Calu3 (cell line): ENCODE data around the gene KIAA0825. TPM values are rescaled to one million over a fixed set of nuclear protein-coding genes. Genes with fewer than 3 reads are reported as not detected.
"Not testable (repeated sequence)": the region's sequence is repeated elsewhere in the genome, so short reads cannot be mapped to it uniquely, and the experiment has no call there.

Experiments
- BruUV-seq: library from RNA; stranded (reverse); fragments of 400-500 nt; replicated peaks from 2 replicates; lab custom pipeline; 2021; lab: Mats Ljungman, UMichigan
- CTCF ChIA-PET: fragments of 300-600 bp; sonication (Branson Sonifier 250); formaldehyde crosslinking; loops from one replicate; lab custom pipeline; 2022; ENCODE audit warnings: antibody characterized with exemption; lab: Charles Lee
- DNase-seq: peaks from one replicate; pipeline ENCODE4 v3.0.0; 2022
- H3K27ac Mint-ChIP-seq: one replicate; pipeline ENCODE4 v1.8.0; 2022; ENCODE audit warnings: mixed read lengths; ENCODE audit not compliant: unreplicated experiment
- H3K27me3 Mint-ChIP-seq: one replicate; pipeline ENCODE4 v1.8.0; 2022; ENCODE audit warnings: mixed read lengths; ENCODE audit not compliant: unreplicated experiment
- H3K36me3 Mint-ChIP-seq: one replicate; pipeline ENCODE4 v1.8.0; 2022; ENCODE audit warnings: mild to moderate bottlenecking, moderate library complexity, mixed read lengths; ENCODE audit not compliant: insufficient read depth, unreplicated experiment
- H3K4me1 Mint-ChIP-seq: one replicate; pipeline ENCODE4 v1.8.0; 2022; ENCODE audit warnings: mild to moderate bottlenecking, low read depth, mixed read lengths; ENCODE audit not compliant: unreplicated experiment
- H3K4me3 Mint-ChIP-seq: one replicate; pipeline ENCODE4 v1.8.0; 2022; ENCODE audit warnings: mild to moderate bottlenecking, low read depth, moderate library complexity, mixed read lengths; ENCODE audit not compliant: unreplicated experiment
- H3K9me3 Mint-ChIP-seq: one replicate; pipeline ENCODE4 v1.8.0; 2022; ENCODE audit warnings: low read depth, mixed read lengths; ENCODE audit not compliant: unreplicated experiment
- intact Hi-C: fragments of 100-400 bp; cut with micrococcal nuclease; formaldehyde crosslinking; loops from one replicate; pipeline ENCODE4 v1.10.0; 2022; ENCODE audit not compliant: unreplicated experiment
- total RNA-seq: library from RNA; stranded (reverse); gene quantifications from 2 replicates; pipeline ENCODE4 v1.2.3, GENCODE V29; 2022
- TF ChIP-seq, protein P1 (sequence below): fragments of 200-600 bp; IDR thresholded peaks from one replicate; pipeline ENCODE4 v1.8.0; 2022; ENCODE audit warnings: antibody characterized with exemption; ENCODE audit not compliant: unreplicated experiment

KIAA0825 gene
- total RNA-seq, 1 experiment from 2014 or later = 1.9 TPM

GRCh38 chr5:94125107-94125506 lies 493.3 kb downstream of the KIAA0825 start:
- Mint-ChIP-seq H3K4me1 (no peaks in the 10 kb centered on the region), H3K4me3 (no peak overlapping the region), H3K9me3 (peaks cover 3% of the 10 kb centered on the region), H3K27ac (no peak overlapping the region), H3K36me3 (no peaks in the 10 kb centered on the region), H3K27me3 (no peaks in the 10 kb centered on the region)
- TF ChIP-seq, protein P1, sequence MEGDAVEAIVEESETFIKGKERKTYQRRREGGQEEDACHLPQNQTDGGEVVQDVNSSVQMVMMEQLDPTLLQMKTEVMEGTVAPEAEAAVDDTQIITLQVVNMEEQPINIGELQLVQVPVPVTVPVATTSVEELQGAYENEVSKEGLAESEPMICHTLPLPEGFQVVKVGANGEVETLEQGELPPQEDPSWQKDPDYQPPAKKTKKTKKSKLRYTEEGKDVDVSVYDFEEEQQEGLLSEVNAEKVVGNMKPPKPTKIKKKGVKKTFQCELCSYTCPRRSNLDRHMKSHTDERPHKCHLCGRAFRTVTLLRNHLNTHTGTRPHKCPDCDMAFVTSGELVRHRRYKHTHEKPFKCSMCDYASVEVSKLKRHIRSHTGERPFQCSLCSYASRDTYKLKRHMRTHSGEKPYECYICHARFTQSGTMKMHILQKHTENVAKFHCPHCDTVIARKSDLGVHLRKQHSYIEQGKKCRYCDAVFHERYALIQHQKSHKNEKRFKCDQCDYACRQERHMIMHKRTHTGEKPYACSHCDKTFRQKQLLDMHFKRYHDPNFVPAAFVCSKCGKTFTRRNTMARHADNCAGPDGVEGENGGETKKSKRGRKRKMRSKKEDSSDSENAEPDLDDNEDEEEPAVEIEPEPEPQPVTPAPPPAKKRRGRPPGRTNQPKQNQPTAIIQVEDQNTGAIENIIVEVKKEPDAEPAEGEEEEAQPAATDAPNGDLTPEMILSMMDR = no peak
- intact Hi-C loops = no loop called here
- BruUV-seq = no TSS peak
- CTCF ChIA-PET = no interaction called here
- DNase-seq = no peak

GRCh38 chr5:94116317-94116716 lies 502.1 kb downstream of the KIAA0825 start:
- H3K36me3 Mint-ChIP-seq, H3K9me3 Mint-ChIP-seq, H3K4me3 Mint-ChIP-seq, DNase-seq, BruUV-seq, H3K27me3 Mint-ChIP-seq, H3K27ac Mint-ChIP-seq, CTCF ChIA-PET, H3K4me1 Mint-ChIP-seq: not testable (repeated sequence)
- intact Hi-C loops = loop anchor here (10.0 kb wide), 1 partner anchor 532 kb away; the partner anchor contains the start of genes NR2F1 and NR2F1-AS1

GRCh38 chr5:94113087-94113486 lies 505.3 kb downstream of the KIAA0825 start:
- Mint-ChIP-seq H3K4me1 (peaks cover 22% of the 10 kb centered on the region), H3K9me3 (peaks cover 2% of the 10 kb centered on the region), H3K27ac (peak overlapping the region; percentile 14), H3K4me3 (no peak overlapping the region), H3K36me3 (peaks cover 14% of the 10 kb centered on the region), H3K27me3 (no peaks in the 10 kb centered on the region)
- TF ChIP-seq, protein P1 = no peak
- no TSS peak for BruUV-seq
- CTCF ChIA-PET = no interaction called here
- intact Hi-C loops = loop anchor here (10.0 kb wide), 1 partner anchor 528 kb away; the partner anchor contains the start of genes NR2F1 and NR2F1-AS1
- no peak for DNase-seq

- no peaks in the 10 kb centered on the region for H3K27me3 Mint-ChIP-seq
- peaks cover 4% of the 10 kb centered on the region for H3K9me3 Mint-ChIP-seq
- peak overlapping the region; percentile 90 for H3K4me3 Mint-ChIP-seq
- TF ChIP-seq, protein P1 = no peak
- H3K36me3 Mint-ChIP-seq = peaks cover 14% of the 10 kb centered on the region
- peak; percentile 97 for DNase-seq
- BruUV-seq = TSS peak; percentile 60
- CTCF ChIA-PET = no interaction called here
- peaks cover 22% of the 10 kb centered on the region for H3K4me1 Mint-ChIP-seq
- intact Hi-C loops = loop anchor here (10.0 kb wide), 1 partner anchor 527 kb away; the partner anchor contains the start of genes NR2F1 and NR2F1-AS1
- H3K27ac Mint-ChIP-seq = peak overlapping the region; percentile 86
Observed at GRCh38 chr5:94111209-94112004, 507.0 kb downstream of the KIAA0825 start.
